Peyer's patch (tissue), 4 donors: ENCODE measurements around the gene MEF2D.

Source experiments
- CTCF ChIP-seq, 6 experiments: fragments of 450-650 bp in 4 of 6; fragments of 200-600 bp in 2 of 6; sonication (generic) in 1 of 6; IDR thresholded peaks; one replicate each; pipeline ENCODE4 v1.5.1; 2017 to 2019; ENCODE audit warnings: antibody characterized with exemption in 6 of 6, mild to moderate bottlenecking in 3 of 6, moderate library complexity in 1 of 6
- POLR2A ChIP-seq, 2 donors: fragments of 450-650 bp; IDR thresholded peaks; one replicate each; pipeline ENCODE4 v1.5.1; 2017; ENCODE audit warnings: antibody characterized with exemption in 2 of 2, mild to moderate bottlenecking in 2 of 2, moderate library complexity in 2 of 2

- TF ChIP-seq CTCF (IDR thresholded peaks at IDR 0.05) (no peak), POLR2A (IDR thresholded peaks at IDR 0.05) (no peak)
These were observed 40.0 kb downstream of the MEF2D start for GRCh38 chr1:156460525-156460924.
